Fibroblast of lung (primary cell): ENCODE measurements around the gene PTPRM. TPM values are rescaled to one million over a fixed set of nuclear protein-coding genes. Genes with fewer than 3 reads are reported as not detected.

Experiments
- DNase-seq, 2 donors: peaks; one replicate each; pipeline versions ENCODE4 v3.0.0 to v3.0.0-alpha.2; 2010; ENCODE audit warnings: low read depth in 2 of 2
- H2AFZ ChIP-seq: 2 replicates; pipeline ENCODE4 v1.5.1; 2012; ENCODE audit warnings: low read length, control low read depth, inconsistent platforms
- H3K27ac ChIP-seq: 2 replicates; pipeline ENCODE4 v1.5.1; 2011; ENCODE audit warnings: low read length, control low read depth; ENCODE audit not compliant: insufficient read depth
- H3K27me3 ChIP-seq: 2 replicates; pipeline ENCODE4 v1.5.1; 2011; ENCODE audit warnings: mild to moderate bottlenecking, low read length; ENCODE audit not compliant: control insufficient read depth, insufficient read depth
- H3K36me3 ChIP-seq: 2 replicates; pipeline ENCODE4 v1.5.1; 2011; ENCODE audit warnings: low read length; ENCODE audit not compliant: control insufficient read depth, insufficient read depth
- H3K4me1 ChIP-seq: 2 replicates; pipeline ENCODE4 v1.5.1; 2011; ENCODE audit warnings: low read length; ENCODE audit not compliant: control insufficient read depth, insufficient read depth; ENCODE audit errors: extremely low read depth
- H3K4me2 ChIP-seq: 2 replicates; pipeline ENCODE4 v1.5.1; 2011; ENCODE audit warnings: low read length, control low read depth; ENCODE audit not compliant: insufficient read depth; ENCODE audit errors: extremely low read depth
- H3K4me3 ChIP-seq, 4 experiments: fragments of 200-600 bp in 1 of 4; sonication (generic) in 1 of 4; replicated peaks in 1 of 4; 2 replicates each; pipeline ENCODE4 v1.5.1; 2011 to 2016; ENCODE audit warnings: low read length in 4 of 4, low read depth in 3 of 4, mild to moderate bottlenecking in 3 of 4, control low read depth in 2 of 4, inconsistent platforms in 1 of 4, mixed read lengths in 1 of 4; ENCODE audit not compliant: insufficient read depth in 1 of 4; ENCODE audit errors: control extremely low read depth in 1 of 4
- H3K79me2 ChIP-seq: 2 replicates; pipeline ENCODE4 v1.5.1; 2012; ENCODE audit warnings: mild to moderate bottlenecking, low read length, inconsistent platforms; ENCODE audit not compliant: control insufficient read depth, insufficient read depth
- H3K9ac ChIP-seq: 2 replicates; pipeline ENCODE4 v1.5.1; 2011; ENCODE audit warnings: mild to moderate bottlenecking, low read length, control low read depth; ENCODE audit not compliant: insufficient read depth
- H3K9me3 ChIP-seq: 2 replicates; pipeline ENCODE4 v1.5.1; 2012; ENCODE audit warnings: low read depth, low read length; ENCODE audit not compliant: control insufficient read depth, insufficient read depth
- H4K20me1 ChIP-seq: 2 replicates; pipeline ENCODE4 v1.5.1; 2011; ENCODE audit warnings: low read length; ENCODE audit not compliant: control insufficient read depth, insufficient read depth; ENCODE audit errors: extremely low read depth
- EZH2 ChIP-seq: IDR thresholded peaks from 2 replicates; pipeline ENCODE4 v1.5.1; 2012; ENCODE audit warnings: low read length, control low read depth, mild to moderate bottlenecking; ENCODE audit errors: missing control alignments
- polyA plus RNA-seq, 2 donors: library from polyadenylated mRNA; depleted of rRNA in 1 of 2; stranded (reverse) in 1 of 2; unstranded in 1 of 2; fragments of >200 nt; gene quantifications; 2 replicates each; pipeline ENCODE4 v1.2.1, GENCODE V29; 2011 to 2012; ENCODE audit warnings: missing spikeins in 1 of 2
- total RNA-seq: library from RNA; depleted of rRNA; stranded (reverse); fragments of >200 nt; gene quantifications from 2 replicates; pipeline ENCODE4 v1.2.1, GENCODE V29; 2014
- TF ChIP-seq, protein P1 (sequence below), 2 donors: IDR thresholded peaks in 1 of 2; conservative IDR thresholded peaks in 1 of 2; 1 replicate in 1 of 2; 2 replicates in 1 of 2; pipeline ENCODE4 v1.5.1; 2011 to 2012; ENCODE audit warnings: low read length in 2 of 2, control low read depth in 1 of 2, inconsistent platforms in 1 of 2, low read depth in 1 of 2, mild to moderate bottlenecking in 1 of 2

PTPRM gene
- total and polyA plus RNA-seq, 2 donors (not counting 1 experiment from before 2014, with no cell fraction given), result 86.6 to 87.0 TPM

DNA sequence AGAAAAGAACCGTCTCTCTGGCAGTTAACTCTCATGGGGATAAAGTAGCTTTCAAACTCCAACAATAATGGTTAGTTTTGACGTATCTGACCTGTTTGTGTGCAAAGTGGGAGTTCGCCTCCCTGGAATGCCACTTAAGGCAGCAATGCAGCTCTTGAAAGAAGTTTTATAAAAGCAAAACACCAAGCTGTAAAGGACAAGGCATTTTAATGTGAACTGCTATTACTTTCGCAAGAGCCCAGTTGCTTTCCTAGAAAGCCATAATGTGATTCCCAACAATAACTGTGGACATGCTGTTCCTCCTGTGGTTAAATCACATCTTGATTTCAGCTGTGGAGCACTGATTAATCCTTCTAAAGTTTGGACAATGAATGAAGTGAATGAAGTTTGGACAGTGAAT lies 303.7 kb downstream of the PTPRM start:
- Histone ChIP-seq H3K4me3 (no peak overlapping the region), H3K27me3 (no peaks in the 10 kb centered on the region), H3K9ac (no peak overlapping the region), H2AFZ (no peak overlapping the region), H3K36me3 (no peaks in the 10 kb centered on the region), H3K79me2 (no peaks in the 10 kb centered on the region), H3K9me3 (no peaks in the 10 kb centered on the region), H3K27ac (no peak overlapping the region), H4K20me1 (no peaks in the 10 kb centered on the region), H3K4me2 (no peak overlapping the region), H3K4me1 (no peaks in the 10 kb centered on the region)
- no peak for TF ChIP-seq EZH2
- TF ChIP-seq, protein P1, sequence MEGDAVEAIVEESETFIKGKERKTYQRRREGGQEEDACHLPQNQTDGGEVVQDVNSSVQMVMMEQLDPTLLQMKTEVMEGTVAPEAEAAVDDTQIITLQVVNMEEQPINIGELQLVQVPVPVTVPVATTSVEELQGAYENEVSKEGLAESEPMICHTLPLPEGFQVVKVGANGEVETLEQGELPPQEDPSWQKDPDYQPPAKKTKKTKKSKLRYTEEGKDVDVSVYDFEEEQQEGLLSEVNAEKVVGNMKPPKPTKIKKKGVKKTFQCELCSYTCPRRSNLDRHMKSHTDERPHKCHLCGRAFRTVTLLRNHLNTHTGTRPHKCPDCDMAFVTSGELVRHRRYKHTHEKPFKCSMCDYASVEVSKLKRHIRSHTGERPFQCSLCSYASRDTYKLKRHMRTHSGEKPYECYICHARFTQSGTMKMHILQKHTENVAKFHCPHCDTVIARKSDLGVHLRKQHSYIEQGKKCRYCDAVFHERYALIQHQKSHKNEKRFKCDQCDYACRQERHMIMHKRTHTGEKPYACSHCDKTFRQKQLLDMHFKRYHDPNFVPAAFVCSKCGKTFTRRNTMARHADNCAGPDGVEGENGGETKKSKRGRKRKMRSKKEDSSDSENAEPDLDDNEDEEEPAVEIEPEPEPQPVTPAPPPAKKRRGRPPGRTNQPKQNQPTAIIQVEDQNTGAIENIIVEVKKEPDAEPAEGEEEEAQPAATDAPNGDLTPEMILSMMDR (conservative IDR thresholded peaks at IDR 0.05 in 1 of 2, IDR thresholded peaks at IDR 0.05 in 1 of 2; ENCODE audit: low read depth in 1 of 2, low read length in 2 of 2), result no peak
- DNase-seq, result peak; percentile 17 to 67

DNA sequence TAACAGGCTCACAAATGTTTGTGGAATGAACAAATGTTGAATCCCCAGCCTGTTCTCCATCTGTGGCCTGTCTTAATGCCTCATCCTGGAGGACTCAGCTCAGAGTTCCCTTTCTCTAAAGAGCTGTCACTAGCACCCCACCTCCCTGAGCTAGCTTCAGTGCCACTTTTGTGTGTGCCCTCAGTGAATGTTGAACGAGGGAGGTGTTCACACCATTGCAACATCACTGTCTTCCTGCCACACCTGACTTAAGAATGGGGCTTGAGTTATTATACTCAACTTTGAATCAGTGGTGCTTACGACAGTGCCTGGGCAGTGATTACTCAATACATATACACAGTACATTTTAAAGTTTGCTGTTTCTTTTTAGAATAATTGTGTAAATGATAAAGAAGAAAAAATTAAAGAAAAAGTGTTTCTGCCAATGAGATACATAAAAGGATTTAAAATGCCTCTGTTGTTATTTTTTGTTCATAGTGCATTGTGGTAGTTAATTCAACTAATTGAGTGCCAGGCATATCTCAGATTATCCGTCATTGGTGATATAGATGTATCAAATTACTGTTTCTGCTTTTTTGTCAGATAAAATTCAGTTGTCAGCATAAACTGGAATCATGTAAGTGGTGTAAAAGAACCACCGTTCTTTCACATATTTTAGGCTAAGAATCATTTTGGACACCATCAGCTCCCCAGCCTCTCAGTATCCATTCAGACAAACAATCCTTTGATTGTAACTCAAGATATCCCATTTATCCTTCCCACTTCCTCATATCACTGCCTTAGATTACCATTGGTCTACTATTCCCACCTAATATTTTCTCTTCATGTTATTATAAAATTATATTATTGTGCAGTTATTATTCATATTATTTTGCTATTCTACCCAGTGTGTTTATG lies 304.7 kb downstream of the PTPRM start:
- Histone ChIP-seq H3K4me2 (no peak overlapping the region), H3K27ac (no peak overlapping the region)
- peak in 1 of 2 donors; percentile 42 for DNase-seq

DNA sequence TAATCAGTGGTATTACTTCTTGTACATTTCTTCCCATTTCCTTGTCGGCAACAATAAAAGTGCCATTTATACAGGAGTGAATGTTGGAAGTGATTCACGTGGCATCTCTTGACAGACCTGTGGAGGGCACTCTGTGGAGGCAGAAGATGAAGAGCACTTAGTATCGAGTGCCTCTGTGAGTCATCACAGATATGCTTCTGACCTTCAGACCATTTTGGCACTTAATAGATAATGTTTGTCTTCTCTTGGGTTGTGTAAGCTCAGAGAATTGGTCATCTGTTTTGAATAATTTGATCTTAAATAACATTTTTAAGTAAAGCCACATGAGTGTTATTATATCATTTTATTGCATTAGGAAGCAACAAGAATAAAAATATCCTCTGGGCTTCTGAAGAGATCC lies 305.5 kb downstream of the PTPRM start:
- H3K27me3 ChIP-seq, result no peaks in the 10 kb centered on the region
- H3K27ac ChIP-seq, result no peak overlapping the region
- no peaks in the 10 kb centered on the region for H3K36me3 ChIP-seq
- no peaks in the 10 kb centered on the region for H3K79me2 ChIP-seq
- no peak overlapping the region for H3K4me2 ChIP-seq
- DNase-seq, result peak; percentile 41 to 56
- H4K20me1 ChIP-seq, result no peaks in the 10 kb centered on the region
- no peak overlapping the region for H3K4me3 ChIP-seq
- no peak overlapping the region for H2AFZ ChIP-seq
- no peak for TF ChIP-seq EZH2
- TF ChIP-seq, protein P1 (conservative IDR thresholded peaks at IDR 0.05 in 1 of 2, IDR thresholded peaks at IDR 0.05 in 1 of 2; ENCODE audit: low read depth in 1 of 2, low read length in 2 of 2), result peak; percentile 20 to 35
- no peaks in the 10 kb centered on the region for H3K4me1 ChIP-seq
- H3K9me3 ChIP-seq, result no peaks in the 10 kb centered on the region
- H3K9ac ChIP-seq, result no peak overlapping the region

More for the DNA sequence above, 304.7 kb downstream of the PTPRM start:
- H4K20me1 ChIP-seq, result no peaks in the 10 kb centered on the region
- H3K4me3 ChIP-seq, result no peak overlapping the region
- H3K79me2 ChIP-seq, result no peaks in the 10 kb centered on the region
- TF ChIP-seq, protein P1 (conservative IDR thresholded peaks at IDR 0.05 in 1 of 2, IDR thresholded peaks at IDR 0.05 in 1 of 2; ENCODE audit: low read depth in 1 of 2, low read length in 2 of 2), result no peak
- no peak for TF ChIP-seq EZH2
- H3K36me3 ChIP-seq, result no peaks in the 10 kb centered on the region
- no peaks in the 10 kb centered on the region for H3K4me1 ChIP-seq
- no peaks in the 10 kb centered on the region for H3K9me3 ChIP-seq
- no peak overlapping the region for H2AFZ ChIP-seq
- H3K9ac ChIP-seq, result no peak overlapping the region
- no peaks in the 10 kb centered on the region for H3K27me3 ChIP-seq
